HepG2 (cell line): Measurements from ENCODE around the gene SLX9. TPM values are rescaled to one million over a fixed set of nuclear protein-coding genes. Genes with fewer than 3 reads are reported as not detected.

ENCODE experiments used
- EP300 ChIP-seq, 3 experiments: sonication (generic) in 1 of 3; formaldehyde crosslinking in 1 of 3; IDR thresholded peaks; 2 replicates each; pipeline versions ENCODE4 v1.5.1 to v1.6.1; 2011 to 2020; ENCODE audit warnings: low read depth in 2 of 3, low read length in 2 of 3, borderline replicate concordance in 1 of 3, improper control_type of control experiment in 1 of 3, mild to moderate bottlenecking in 1 of 3, missing genetic modification reagents in 1 of 3, moderate library complexity in 1 of 3
- ERF ChIP-seq: IDR thresholded peaks from 2 replicates; pipeline ENCODE4 v1.6.1; 2018; ENCODE audit warnings: missing biosample characterization, missing genetic modification reagents
- GFI1 ChIP-seq: sonication (generic); formaldehyde crosslinking; IDR thresholded peaks from 2 replicates; pipeline ENCODE4 v1.5.0; 2020; ENCODE audit warnings: missing genetic modification reagents, mild to moderate bottlenecking, borderline replicate concordance
- HNF4G ChIP-seq, 2 experiments: sonication (generic) in 1 of 2; formaldehyde crosslinking in 1 of 2; IDR thresholded peaks; 2 replicates each; pipeline versions ENCODE4 v1.4.0 to v1.6.1; 2011 to 2020; ENCODE audit warnings: borderline replicate concordance in 2 of 2, low read depth in 2 of 2, mild to moderate bottlenecking in 2 of 2, low read length in 1 of 2, missing genetic modification reagents in 1 of 2, moderate library complexity in 1 of 2
- PAXIP1 ChIP-seq: sonication (generic); formaldehyde crosslinking; conservative IDR thresholded peaks from 2 replicates; pipeline ENCODE4 v1.4.0; 2020; ENCODE audit warnings: mild to moderate bottlenecking, missing genetic modification reagents, moderate library complexity
- RAD21 ChIP-seq: fragments of 450-650 bp; formaldehyde crosslinking; IDR thresholded peaks from 2 replicates; pipeline ENCODE4 v1.5.0; 2020; ENCODE audit warnings: mild to moderate bottlenecking
- SALL1 ChIP-seq: sonication (generic); formaldehyde crosslinking; IDR thresholded peaks from 2 replicates; pipeline ENCODE4 v1.8.0; 2022; ENCODE audit warnings: mild to moderate bottlenecking, missing genetic modification reagents
- SKI ChIP-seq: fragments of 450-650 bp; IDR thresholded peaks from one replicate; pipeline ENCODE4 v1.6.1; 2018; ENCODE audit warnings: mild to moderate bottlenecking; ENCODE audit not compliant: partially characterized antibody
- ZGPAT ChIP-seq: IDR thresholded peaks from 2 replicates; pipeline ENCODE4 v1.6.1; 2016; ENCODE audit warnings: mild to moderate bottlenecking
- ZNF296 ChIP-seq: sonication (generic); formaldehyde crosslinking; conservative IDR thresholded peaks from 2 replicates; pipeline ENCODE4 v1.5.0; 2020; ENCODE audit warnings: mild to moderate bottlenecking, missing genetic modification reagents
- ZNF451 ChIP-seq: sonication (generic); formaldehyde crosslinking; IDR thresholded peaks from 2 replicates; pipeline ENCODE4 v1.5.0; 2020; ENCODE audit warnings: mild to moderate bottlenecking, missing genetic modification reagents
- ZNF749 ChIP-seq: sonication (generic); formaldehyde crosslinking; IDR thresholded peaks from 2 replicates; pipeline ENCODE4 v1.8.0; 2022; ENCODE audit warnings: mild to moderate bottlenecking, missing genetic modification reagents, moderate library complexity, borderline replicate concordance
- ZNF883 ChIP-seq: sonication (generic); formaldehyde crosslinking; IDR thresholded peaks from 2 replicates; pipeline ENCODE4 v1.5.1; 2020; ENCODE audit warnings: mild to moderate bottlenecking, missing genetic modification reagents; ENCODE audit errors: not compliant biosample characterization
- polyA plus RNA-seq, 8 experiments: library from polyadenylated mRNA; depleted of rRNA in 3 of 8; stranded (reverse) in 7 of 8; unstranded in 1 of 8; fragments of >200 nt; fragmentation: Illumina TruSeq in 4 of 8; extraction: Trizol in 4 of 8; gene quantifications; 2 replicates each; pipeline versions ENCODE4 v1.2.1 to v1.2.3, GENCODE V29; 2011 to 2016; ENCODE audit warnings: low read depth in 4 of 8, missing spikeins in 1 of 8, mixed read lengths in 1 of 8; ENCODE audit not compliant: insufficient read depth in 1 of 8
- total RNA-seq, 5 experiments: library from RNA; depleted of rRNA; stranded (reverse); fragments of >200 nt; fragmentation: Illumina TruSeq; extraction: Trizol; gene quantifications; 2 replicates each; pipeline ENCODE4 v1.2.3, GENCODE V29; 2016; ENCODE audit warnings: low read depth in 1 of 5
- TF ChIP-seq, protein P1 (sequence below): sonication (generic); formaldehyde crosslinking; IDR thresholded peaks from 2 replicates; pipeline ENCODE4 v1.5.1; 2020; ENCODE audit warnings: mild to moderate bottlenecking, missing genetic modification reagents, moderate library complexity
- TF ChIP-seq, protein P2 (sequence below): IDR thresholded peaks from 2 replicates; pipeline ENCODE4 v1.6.1; 2016; ENCODE audit warnings: low read depth, control low read depth
- TF ChIP-seq, protein P3 (sequence below): sonication (generic); formaldehyde crosslinking; IDR thresholded peaks from 2 replicates; pipeline ENCODE4 v1.5.0; 2020; ENCODE audit warnings: mild to moderate bottlenecking, missing genetic modification reagents, moderate library complexity

Gene SLX9
- total and polyA plus RNA-seq, 2 of the 13 experiments (the other 11 are each of a cell fraction or from before 2014, with no cell fraction given) = 21.0 to 47.1 TPM

- TF ChIP-seq HNF4G (IDR thresholded peaks at IDR 0.05; ENCODE audit: borderline replicate concordance, low read depth, low read length) = peak; percentile 54; the same call in 1 of the 2 replicates
- TF ChIP-seq HNF4G (CRISPR knock-in tag; IDR thresholded peaks at IDR 0.05; ENCODE audit: borderline replicate concordance, low read depth) = no peak
- TF ChIP-seq ZNF451 = no peak
- TF ChIP-seq SKI = peak; percentile 45
- TF ChIP-seq, protein P1, sequence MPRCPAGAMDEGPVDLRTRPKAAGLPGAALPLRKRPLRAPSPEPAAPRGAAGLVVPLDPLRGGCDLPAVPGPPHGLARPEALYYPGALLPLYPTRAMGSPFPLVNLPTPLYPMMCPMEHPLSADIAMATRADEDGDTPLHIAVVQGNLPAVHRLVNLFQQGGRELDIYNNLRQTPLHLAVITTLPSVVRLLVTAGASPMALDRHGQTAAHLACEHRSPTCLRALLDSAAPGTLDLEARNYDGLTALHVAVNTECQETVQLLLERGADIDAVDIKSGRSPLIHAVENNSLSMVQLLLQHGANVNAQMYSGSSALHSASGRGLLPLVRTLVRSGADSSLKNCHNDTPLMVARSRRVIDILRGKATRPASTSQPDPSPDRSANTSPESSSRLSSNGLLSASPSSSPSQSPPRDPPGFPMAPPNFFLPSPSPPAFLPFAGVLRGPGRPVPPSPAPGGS (CRISPR knock-in tag) = peak; percentile 85; the same call in 1 of the 2 replicates
- TF ChIP-seq ERF (CRISPR knock-in tag) = 0 out of 2 replicates have a peak, but pooled peaks have one; percentile 23
- no peak for TF ChIP-seq GFI1 (CRISPR knock-in tag)
- TF ChIP-seq, protein P2, sequence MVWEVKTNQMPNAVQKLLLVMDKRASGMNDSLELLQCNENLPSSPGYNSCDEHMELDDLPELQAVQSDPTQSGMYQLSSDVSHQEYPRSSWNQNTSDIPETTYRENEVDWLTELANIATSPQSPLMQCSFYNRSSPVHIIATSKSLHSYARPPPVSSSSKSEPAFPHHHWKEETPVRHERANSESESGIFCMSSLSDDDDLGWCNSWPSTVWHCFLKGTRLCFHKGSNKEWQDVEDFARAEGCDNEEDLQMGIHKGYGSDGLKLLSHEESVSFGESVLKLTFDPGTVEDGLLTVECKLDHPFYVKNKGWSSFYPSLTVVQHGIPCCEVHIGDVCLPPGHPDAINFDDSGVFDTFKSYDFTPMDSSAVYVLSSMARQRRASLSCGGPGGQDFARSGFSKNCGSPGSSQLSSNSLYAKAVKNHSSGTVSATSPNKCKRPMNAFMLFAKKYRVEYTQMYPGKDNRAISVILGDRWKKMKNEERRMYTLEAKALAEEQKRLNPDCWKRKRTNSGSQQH = no peak
- TF ChIP-seq, protein P3, sequence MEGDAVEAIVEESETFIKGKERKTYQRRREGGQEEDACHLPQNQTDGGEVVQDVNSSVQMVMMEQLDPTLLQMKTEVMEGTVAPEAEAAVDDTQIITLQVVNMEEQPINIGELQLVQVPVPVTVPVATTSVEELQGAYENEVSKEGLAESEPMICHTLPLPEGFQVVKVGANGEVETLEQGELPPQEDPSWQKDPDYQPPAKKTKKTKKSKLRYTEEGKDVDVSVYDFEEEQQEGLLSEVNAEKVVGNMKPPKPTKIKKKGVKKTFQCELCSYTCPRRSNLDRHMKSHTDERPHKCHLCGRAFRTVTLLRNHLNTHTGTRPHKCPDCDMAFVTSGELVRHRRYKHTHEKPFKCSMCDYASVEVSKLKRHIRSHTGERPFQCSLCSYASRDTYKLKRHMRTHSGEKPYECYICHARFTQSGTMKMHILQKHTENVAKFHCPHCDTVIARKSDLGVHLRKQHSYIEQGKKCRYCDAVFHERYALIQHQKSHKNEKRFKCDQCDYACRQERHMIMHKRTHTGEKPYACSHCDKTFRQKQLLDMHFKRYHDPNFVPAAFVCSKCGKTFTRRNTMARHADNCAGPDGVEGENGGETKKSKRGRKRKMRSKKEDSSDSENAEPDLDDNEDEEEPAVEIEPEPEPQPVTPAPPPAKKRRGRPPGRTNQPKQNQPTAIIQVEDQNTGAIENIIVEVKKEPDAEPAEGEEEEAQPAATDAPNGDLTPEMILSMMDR (CRISPR knock-in tag) = 0 out of 2 replicates have a peak, but pooled peaks have one; percentile 4
- TF ChIP-seq PAXIP1 (CRISPR knock-in tag) = peak; percentile 74; the same call in 1 of the 2 replicates
- TF ChIP-seq ZGPAT (CRISPR knock-in tag) = peak; percentile 43; the same call in 1 of the 2 replicates
- TF ChIP-seq ZNF749 = 0 out of 2 replicates have a peak, but pooled peaks have one; percentile 49
- TF ChIP-seq EP300 (IDR thresholded peaks at IDR 0.05; ENCODE audit: low read depth in 2 of 2, low read length in 2 of 2) = no peak
- TF ChIP-seq EP300 (CRISPR knock-in tag; IDR thresholded peaks at IDR 0.05; ENCODE audit: borderline replicate concordance) = 0 out of 2 replicates have a peak, but pooled peaks have one; percentile 44
- TF ChIP-seq ZNF296 = no peak
- TF ChIP-seq SALL1 (CRISPR knock-in tag) = peak; percentile 57; the same call in 1 of the 2 replicates
- no peak for TF ChIP-seq RAD21 (CRISPR knock-in tag)
- TF ChIP-seq ZNF883 (CRISPR knock-in tag) = peak; percentile 42
Measured at GRCh38 chr21:44910229-44911067, 29.4 kb upstream of the SLX9 start (continued).
